T-helper 1 cell treated with Interleukin-12 subunit alpha and Interleukin-12 subunit beta and Interleukin-4 antibody, amounts not matched to agents 30 ng/mL and 1 ng/mL, for 36 hours (primary cell): ENCODE data around the gene MRPS18C. TPM values are rescaled to one million over a fixed set of nuclear protein-coding genes. Genes with fewer than 3 reads are reported as not detected.
"Not testable (repeated sequence)": the region's sequence is repeated elsewhere in the genome, so short reads cannot be mapped to it uniquely, and the experiment has no call there.

Experiments
- intact Hi-C: fragments of 100-400 bp; cut with micrococcal nuclease; formaldehyde crosslinking; loops from one replicate; pipeline ENCODE4 v1.15.1; 2024
- total RNA-seq: library from RNA; stranded (reverse); gene quantifications from 2 replicates; pipeline ENCODE4 v1.2.3, GENCODE V29; 2022

The MRPS18C gene
- total RNA-seq, 1 donor from 2014 or later = 54.7 TPM

DNA sequence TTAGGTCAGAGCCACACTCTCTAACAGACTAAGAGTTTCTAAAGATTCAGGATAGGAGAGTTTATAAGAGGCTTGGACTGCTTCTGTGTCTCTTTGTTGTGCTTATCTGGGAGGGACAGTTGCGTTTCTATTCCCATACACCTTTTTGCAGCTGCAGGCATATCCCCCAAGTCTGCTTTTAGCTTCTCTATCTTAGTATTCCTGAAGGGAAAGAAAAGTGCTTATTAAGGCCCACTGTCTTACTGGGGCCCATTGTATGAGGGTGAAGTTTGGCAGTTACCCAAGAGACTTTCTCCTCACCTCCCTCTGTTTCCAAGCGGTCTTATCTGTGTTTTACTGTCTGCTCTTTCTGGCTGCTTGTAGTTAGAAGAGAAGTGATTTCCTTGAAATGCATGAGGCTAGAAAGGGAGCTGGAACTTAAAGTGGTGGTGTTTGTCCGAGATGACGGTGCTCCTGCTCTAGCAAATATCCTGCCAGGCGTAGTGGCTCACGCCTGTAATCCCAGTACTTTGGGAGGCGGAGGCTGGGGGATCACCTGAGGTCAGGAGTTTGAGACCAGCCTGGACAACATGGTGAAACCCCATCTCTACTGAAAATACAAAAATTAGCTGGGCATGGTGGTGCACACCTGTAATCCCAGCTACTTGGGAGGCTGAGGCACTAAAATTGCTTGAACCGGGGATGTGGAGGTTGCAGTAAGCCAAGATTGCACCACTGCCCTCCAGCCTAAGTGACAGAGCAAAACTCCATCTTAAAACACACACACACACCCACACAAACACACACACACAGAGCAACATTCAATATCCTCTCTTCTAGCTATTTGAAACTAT is 40.4 kb downstream of the MRPS18C start:
- intact Hi-C loops = not testable (repeated sequence)

DNA sequence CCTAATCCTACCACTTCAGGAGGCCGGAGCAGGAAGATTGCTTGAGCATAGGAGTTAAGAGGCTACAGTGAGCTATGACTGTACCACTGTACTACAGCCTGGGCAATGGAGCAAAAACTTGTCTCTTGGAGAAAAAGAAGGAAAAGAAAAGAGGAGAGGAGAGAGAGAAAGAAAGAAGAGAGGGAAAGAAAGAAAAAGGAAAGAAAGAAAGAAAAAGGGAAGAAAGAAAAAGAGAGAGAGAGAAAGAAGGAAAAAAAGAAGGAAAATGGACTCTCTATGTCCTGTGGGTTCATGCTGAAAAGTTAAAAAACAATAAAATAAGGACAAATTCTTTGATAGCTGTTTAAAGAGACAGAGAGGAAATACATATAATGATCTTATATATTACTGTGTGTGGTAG is 42.3 kb downstream of the MRPS18C start:
- intact Hi-C loops = no loop called here

DNA sequence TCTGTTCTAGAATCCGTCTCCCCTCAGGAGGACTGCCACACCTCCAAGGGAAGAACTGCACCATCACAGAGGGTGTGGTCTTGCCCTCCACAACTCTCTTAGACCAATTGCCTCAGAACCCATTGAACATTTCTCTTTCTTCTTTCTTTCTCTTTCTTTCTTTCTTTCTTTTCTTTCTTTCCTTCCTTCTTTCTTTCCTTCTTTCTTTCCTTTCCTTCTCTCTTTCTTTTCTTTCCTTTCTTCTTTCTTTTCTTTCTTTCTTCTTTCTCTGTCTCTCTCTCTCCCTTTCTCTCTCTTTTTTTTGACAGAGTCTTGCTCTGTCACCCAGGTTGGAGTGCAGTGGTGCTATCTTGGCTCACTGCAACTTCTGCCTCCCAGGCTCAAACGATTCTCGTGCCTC is 45.8 kb downstream of the MRPS18C start:
- intact Hi-C loops = not testable (repeated sequence)

DNA sequence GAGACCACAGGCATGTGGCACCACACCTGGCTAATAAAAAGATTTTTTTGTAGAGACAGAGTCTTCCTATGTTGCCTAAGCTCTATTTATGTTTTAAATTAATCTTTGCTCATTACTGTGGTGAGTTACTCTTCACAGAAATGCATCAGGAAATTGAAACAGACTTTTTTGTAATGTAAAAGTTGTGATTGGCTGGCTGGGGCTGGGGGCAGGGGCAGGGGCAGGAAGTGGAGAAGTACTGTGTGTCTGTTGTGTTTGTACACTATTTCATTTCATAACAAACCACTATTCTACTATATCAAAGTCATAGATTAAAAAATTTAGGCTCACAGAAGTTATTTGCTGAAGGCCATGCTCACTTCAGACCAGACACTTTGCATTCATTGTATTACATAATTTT is 48.1 kb downstream of the MRPS18C start:
- intact Hi-C loops = no loop called here

DNA sequence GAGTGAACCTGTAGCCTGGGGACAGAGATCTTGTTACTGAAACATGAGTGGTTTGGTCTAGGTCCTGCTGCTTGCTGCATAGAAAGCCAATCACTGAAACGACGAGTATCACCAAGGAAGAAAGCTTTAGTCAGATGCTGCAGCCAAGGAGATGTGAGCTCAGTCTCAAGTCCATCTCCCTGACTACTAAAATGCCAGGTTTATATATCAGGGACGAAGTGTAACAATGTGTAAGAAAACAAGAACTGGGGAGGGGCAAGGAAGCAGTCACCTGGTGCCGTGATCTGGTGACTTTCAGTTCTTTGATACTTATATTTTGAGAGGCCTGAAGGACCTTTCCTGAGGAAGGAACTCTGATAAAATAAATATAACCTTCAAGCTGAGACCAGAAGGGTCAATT is 48.6 kb downstream of the MRPS18C start:
- intact Hi-C loops = no loop called here

DNA sequence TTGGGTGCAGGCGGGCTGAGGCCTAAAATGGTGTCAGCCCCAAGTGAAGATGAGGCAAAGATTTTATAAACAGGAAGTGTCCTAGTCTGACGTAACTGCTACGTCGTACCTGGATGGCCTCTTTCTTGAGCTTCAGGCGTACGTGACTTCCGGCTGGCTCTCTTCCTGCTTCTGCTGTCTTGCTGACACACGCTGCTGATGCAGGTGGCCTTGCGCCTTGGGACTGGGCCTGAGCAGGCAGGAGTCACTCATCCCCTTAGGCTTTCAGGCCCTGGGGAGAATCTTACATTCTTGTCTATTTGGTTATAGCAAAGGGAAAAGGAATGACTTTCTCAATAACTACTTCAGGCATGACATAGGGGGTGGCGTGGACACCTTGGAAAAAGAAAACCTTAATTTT is 49.1 kb downstream of the MRPS18C start:
- intact Hi-C loops = loop anchor here (5.0 kb wide), 1 partner anchor 752 kb away; no protein-coding TSS in a partner anchor

DNA sequence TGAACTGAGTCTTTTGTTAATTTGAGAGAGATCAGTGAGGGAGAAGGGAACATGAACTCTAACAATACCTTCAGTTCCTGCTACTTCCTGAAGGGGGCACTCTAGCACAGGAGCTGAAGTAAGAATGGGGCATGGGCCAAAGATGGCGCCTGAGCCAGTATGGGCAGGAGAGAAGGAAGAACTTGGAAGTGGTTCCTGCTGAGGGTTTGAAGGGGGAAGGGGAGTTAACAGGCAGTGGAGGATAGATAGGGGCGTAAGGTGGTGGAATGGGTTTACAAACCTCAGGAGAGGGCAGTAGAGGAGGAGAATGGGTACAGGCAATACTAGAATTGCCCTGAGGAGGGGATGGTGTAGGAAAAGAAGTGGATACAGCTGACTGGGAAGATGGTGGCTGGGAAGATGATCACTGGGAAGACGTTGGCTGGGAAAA is 53.3 kb downstream of the MRPS18C start:
- intact Hi-C loops = loop anchor here (1.0 to 5.0 kb wide), 7 partner anchors 27 to 1020 kb away; partner anchors contain the start of gene GPAT3

DNA sequence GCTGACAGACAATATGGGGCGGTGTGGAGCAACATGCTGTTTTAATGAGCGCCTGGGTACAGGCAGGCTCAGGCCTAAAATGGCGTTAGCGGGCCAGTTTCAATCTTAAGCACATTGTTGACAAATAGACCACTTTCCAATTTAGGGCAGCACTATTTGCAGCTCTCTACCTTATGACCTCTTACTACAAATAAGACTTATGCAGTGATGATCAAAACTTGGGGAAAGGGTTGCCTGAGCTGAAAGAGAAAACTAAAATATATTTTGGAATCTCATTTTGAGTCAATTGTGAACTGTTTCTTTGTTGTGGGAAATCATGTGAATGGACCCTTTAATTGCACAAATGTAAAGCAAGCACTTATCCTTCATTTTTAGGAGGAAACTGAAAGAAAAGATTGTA is 54.6 kb downstream of the MRPS18C start:
- intact Hi-C loops = no loop called here

Other genes with a start within 250 kb of the MRPS18C start
- 9.6 and 10.9 TPM in 2 replicates for gene COQ2, start 171.3 kb upstream of the MRPS18C start, total RNA-seq
- 18.9 and 19.2 TPM in 2 replicates for gene HPSE, start 121.2 kb upstream of the MRPS18C start, total RNA-seq
- gene HELQ, start 235 bp upstream of the MRPS18C start, total RNA-seq = 12.0 and 12.8 TPM in 2 replicates
- gene ABRAXAS1, start 29.0 kb downstream of the MRPS18C start, total RNA-seq = 7.5 and 9.2 TPM in 2 replicates
- gene GPAT3, start 80.0 kb downstream of the MRPS18C start, total RNA-seq = 6.7 and 8.8 TPM in 2 replicates